GM15510 (cell line): ENCODE data around the gene BTF3.

Experiments used
- POLR2A ChIP-seq: IDR thresholded peaks from 3 replicates; pipeline ENCODE4 v1.6.1; 2011; ENCODE audit warnings: borderline replicate concordance; ENCODE audit not compliant: insufficient read length; ENCODE audit errors: extremely low read depth

Gene BTF3

GRCh38 chr5:73499187-73499586, 945 bp downstream of the BTF3 start:
- TF ChIP-seq POLR2A, result no peak

DNA sequence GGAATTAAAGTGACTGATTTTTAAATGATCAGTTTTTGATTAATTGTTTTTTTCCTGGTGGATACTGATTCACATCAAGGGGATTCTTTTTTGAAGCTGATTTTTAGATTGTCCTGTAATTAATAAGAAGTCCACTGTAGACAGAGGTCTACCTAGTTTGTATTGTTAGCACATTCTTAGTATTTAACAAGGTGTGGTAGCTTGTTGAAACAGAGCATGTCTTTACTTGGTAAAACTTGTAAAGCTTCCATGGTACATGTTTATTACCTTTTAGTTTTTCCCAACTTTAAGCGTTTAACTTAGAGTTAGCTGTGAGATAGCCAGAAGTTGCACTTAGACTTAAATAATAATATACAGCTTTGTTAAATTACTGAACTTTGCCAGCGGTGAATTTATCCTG, 1.5 kb downstream of the BTF3 start:
- TF ChIP-seq POLR2A, result no peak

GRCh38 chr5:73501406-73501805, 3.2 kb downstream of the BTF3 start:
- no peak for TF ChIP-seq POLR2A

- TF ChIP-seq POLR2A, result no peak
These were observed 8.3 kb downstream of the BTF3 start for GRCh38 chr5:73506459-73506955.

DNA sequence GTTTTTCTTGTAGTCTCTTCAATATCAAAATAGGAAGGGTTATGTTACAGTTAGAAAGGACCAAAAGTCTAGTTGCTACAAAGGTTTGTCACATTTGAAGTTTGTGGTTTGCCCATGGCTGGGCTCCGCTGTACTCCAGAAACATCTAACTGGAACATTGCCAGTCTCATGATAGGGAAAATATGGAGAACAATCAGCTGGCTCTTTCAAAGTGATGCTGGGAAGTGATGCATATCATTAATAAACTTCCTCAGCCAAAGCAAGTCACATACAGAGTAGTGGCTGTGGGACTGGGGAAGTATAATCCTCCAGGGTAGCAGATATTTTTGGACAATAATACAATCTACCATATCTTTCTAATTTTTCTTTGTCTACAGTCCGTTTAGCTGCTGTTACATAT, 8.8 kb downstream of the BTF3 start:
- TF ChIP-seq POLR2A, result no peak

DNA sequence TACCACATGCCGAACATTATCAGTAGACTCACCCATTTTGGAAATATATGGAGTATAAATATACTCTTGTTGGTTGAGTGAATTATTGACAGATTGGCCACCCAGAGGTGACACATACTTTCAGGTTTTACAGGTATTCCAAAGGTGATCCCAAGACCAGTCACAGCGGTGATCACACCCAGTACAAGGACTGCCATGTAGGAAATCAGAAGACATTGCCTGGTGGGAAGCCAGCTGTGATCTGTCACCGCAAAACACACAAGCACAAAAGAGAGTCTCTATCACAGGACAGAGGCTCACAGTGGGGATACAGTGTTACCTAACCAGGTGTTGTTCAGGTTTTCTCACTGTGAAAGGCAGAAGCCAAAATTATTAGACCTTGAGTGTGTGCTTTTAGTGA, 15.8 kb downstream of the BTF3 start:
- no peak for TF ChIP-seq POLR2A

- TF ChIP-seq POLR2A, result no peak
These were observed 16.2 kb downstream of the BTF3 start for GRCh38 chr5:73514418-73514817.

GRCh38 chr5:73515232-73515631, 17.0 kb downstream of the BTF3 start:
- TF ChIP-seq POLR2A, result no peak

DNA sequence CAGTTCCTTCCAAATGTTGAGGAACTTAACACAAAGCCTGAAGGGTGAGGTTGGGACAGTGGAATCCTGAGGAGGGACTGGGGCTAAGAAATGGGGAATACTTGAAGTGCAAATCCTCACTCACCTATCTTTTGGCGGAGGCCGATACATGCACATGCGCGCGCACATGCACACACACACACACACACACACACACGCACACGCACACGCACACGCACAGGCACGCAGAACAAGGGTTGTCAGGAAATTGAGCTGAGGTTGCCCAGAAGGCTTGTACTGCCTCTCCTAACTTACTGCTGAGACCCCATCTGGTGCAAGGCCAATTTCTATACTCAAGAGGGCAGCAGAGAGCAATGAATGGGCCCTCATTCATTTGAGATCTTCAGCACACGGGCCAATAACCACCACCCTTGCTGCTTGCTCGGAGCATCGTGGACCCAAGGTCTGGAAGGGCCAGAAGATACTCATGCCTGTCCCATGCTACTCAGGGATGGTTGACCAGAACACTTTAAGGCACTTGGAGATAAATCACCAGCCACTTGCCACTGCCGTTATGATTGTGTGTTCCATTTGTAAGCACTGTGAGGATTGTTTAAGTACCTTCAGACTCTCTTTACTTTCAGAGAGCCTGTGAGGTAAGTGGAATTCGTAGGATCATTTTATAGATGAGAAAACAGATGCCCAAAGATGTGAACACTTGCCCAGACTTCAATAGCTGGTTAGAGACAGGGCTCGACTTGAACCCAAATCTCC, 21.5 kb downstream of the BTF3 start:
- no peak for TF ChIP-seq POLR2A

GRCh38 chr5:73522989-73523388, 24.7 kb downstream of the BTF3 start:
- TF ChIP-seq POLR2A, result no peak

GRCh38 chr5:73523861-73524260, 25.6 kb downstream of the BTF3 start:
- TF ChIP-seq POLR2A, result no peak

DNA sequence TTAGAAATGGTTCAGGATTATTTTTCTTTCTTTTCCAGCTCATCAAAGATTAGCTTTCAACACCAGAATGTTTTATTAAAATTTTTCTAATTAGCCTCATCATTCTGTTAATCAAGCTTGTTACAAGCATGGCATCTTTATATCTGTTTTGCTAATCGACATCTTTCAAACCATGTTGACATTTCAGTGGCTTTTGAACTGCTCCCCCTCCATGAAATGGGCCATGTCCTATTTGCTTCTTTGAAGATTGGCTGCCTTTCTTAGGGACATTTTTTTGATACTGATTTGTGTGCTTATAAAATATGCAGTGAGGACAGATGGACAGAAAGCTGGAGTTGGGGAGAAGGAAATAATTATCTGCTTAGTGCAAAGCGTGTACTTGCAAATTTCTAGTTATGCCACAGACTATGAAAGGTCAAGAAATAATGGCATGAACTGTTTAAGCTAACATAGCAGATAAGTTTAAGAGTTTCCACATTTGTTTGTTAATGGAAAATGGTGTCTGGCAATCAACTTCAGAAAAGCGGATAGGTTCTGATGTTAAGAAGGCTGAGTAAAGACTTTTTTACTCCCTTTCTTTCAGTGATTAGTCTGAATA, 27.5 kb downstream of the BTF3 start:
- TF ChIP-seq POLR2A, result no peak

DNA sequence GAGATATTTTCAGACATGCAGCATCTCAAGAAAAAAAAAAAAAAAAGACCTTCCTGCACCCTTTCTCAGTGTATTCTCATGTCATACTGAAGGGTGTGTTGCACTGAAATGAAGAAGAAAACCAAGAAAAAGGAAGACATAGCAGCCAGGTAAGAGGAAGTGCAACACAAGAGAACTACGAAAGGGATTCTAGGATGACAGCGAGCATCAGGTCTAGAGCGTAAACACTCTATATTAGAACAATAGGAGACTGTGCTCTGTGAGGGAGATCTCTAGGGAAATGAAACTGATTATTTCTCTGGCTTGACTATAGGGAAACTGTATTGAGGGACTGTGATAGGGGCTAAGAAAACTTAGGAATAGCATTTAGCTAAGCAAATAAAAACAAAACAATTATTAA, 30.0 kb downstream of the BTF3 start:
- TF ChIP-seq POLR2A, result no peak

GRCh38 chr5:73529081-73529480, 30.8 kb downstream of the BTF3 start:
- TF ChIP-seq POLR2A, result no peak

GRCh38 chr5:73531356-73531755, 33.1 kb downstream of the BTF3 start:
- TF ChIP-seq POLR2A, result no peak

DNA sequence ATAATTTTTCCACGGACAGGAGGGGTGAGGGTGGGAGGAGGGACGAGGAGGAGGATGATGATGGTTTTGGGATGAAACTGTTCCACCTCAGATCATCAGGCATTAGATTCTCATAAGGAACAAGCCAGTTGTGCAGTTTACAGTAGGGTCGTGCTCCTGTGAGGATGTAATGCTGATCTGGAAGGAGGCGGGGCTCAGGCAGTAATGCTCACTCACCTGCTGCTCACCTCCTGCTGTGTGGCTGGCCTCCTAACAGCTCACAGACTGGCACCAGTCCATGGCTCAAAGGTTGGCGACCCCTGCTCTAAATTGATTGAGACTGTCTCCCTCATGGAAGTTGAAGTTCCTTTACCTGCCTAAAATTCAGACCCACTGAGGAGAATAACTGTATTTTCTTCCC, 34.0 kb downstream of the BTF3 start:
- no peak for TF ChIP-seq POLR2A
